T-helper 2 cell (primary cell): ENCODE measurements around the gene GIMAP7.
"Not testable (repeated sequence)": the region's sequence is repeated elsewhere in the genome, so short reads cannot be mapped to it uniquely, and the experiment has no call there.

ENCODE experiments used
- DNase-seq, 5 experiments: peaks; one replicate each; pipeline versions ENCODE4 v3.0.0 to v3.0.0-alpha.2; 2012 to 2022

GIMAP7 gene

GRCh38 chr7:150515248-150516147 lies 826 bp downstream of the GIMAP7 start:
- DNase-seq: peak in 1 of 5 experiments; percentile 29

- no peak for DNase-seq
Measured at GRCh38 chr7:150516956-150517745, 2.5 kb downstream of the GIMAP7 start.

- no peak for DNase-seq
Measured at GRCh38 chr7:150519310-150519709, 4.6 kb downstream of the GIMAP7 start.

- DNase-seq: peak in 1 of 5 experiments; percentile 48
Measured at GRCh38 chr7:150520145-150520544, 5.5 kb downstream of the GIMAP7 start.

- not testable (repeated sequence) for DNase-seq
Measured at GRCh38 chr7:150522931-150523330, 8.3 kb downstream of the GIMAP7 start.

- no peak for DNase-seq
Measured at GRCh38 chr7:150524018-150524417, 9.3 kb downstream of the GIMAP7 start.

- no peak for DNase-seq
Measured at GRCh38 chr7:150531704-150532103, 17.0 kb downstream of the GIMAP7 start.

GRCh38 chr7:150538259-150538658 lies 23.6 kb downstream of the GIMAP7 start:
- no peak for DNase-seq

GRCh38 chr7:150553163-150553562 lies 38.5 kb downstream of the GIMAP7 start:
- no peak for DNase-seq

GRCh38 chr7:150556521-150557138 lies 42.0 kb downstream of the GIMAP7 start:
- peak in 2 of 5 experiments; percentile 58 to 91 for DNase-seq

- no peak for DNase-seq
Measured at GRCh38 chr7:150560486-150560885, 45.8 kb downstream of the GIMAP7 start.

GRCh38 chr7:150562919-150563318 lies 48.2 kb downstream of the GIMAP7 start:
- no peak for DNase-seq

GRCh38 chr7:150564006-150564405 lies 49.3 kb downstream of the GIMAP7 start:
- peak in 2 of 5 experiments; percentile 59 to 63 for DNase-seq

GRCh38 chr7:150564566-150564965 lies 49.9 kb downstream of the GIMAP7 start:
- DNase-seq: no peak

GRCh38 chr7:150565239-150565638 lies 50.6 kb downstream of the GIMAP7 start:
- no peak for DNase-seq

- DNase-seq: no peak
Measured at GRCh38 chr7:150566123-150566522, 51.5 kb downstream of the GIMAP7 start.

- DNase-seq: no peak
Measured at GRCh38 chr7:150566572-150566971, 51.9 kb downstream of the GIMAP7 start.

- peak in 2 of 5 experiments; percentile 17 to 66 for DNase-seq
Measured at GRCh38 chr7:150567169-150567568, 52.5 kb downstream of the GIMAP7 start, which contains the start of gene GIMAP4. Gene GIMAP4 (plus strand): TSS chr7:150567390. CDS start chr7:150569902, 2,512 bp downstream.

GRCh38 chr7:150567871-150568301 lies 53.2 kb downstream of the GIMAP7 start:
- DNase-seq: peak in 1 of 5 experiments; percentile 42

- DNase-seq: peak in 1 of 5 experiments; percentile 70
Measured at GRCh38 chr7:150568714-150569113, 54.0 kb downstream of the GIMAP7 start.

GRCh38 chr7:150569245-150569955 lies 54.7 kb downstream of the GIMAP7 start:
- DNase-seq: no peak
